Chondrocyte (in vitro differentiated cells): ENCODE data around the gene LSM14A. TPM values are rescaled to one million over a fixed set of nuclear protein-coding genes. Genes with fewer than 3 reads are reported as not detected.

Experiments used
- DNase-seq: peaks from one replicate; pipeline ENCODE4 v3.0.0; 2021; ENCODE audit warnings: mixed read lengths, low spot score
- H3K27ac Mint-ChIP-seq: one replicate; pipeline ENCODE4 v1.8.0; 2021; ENCODE audit warnings: mild to moderate bottlenecking, moderate library complexity, mixed read lengths; ENCODE audit not compliant: unreplicated experiment
- H3K27me3 Mint-ChIP-seq: 2 replicates; pipeline ENCODE4 v1.8.0; 2021; ENCODE audit warnings: low read depth, mixed read lengths
- H3K36me3 Mint-ChIP-seq: 2 replicates; pipeline ENCODE4 v1.8.0; 2021; ENCODE audit warnings: low read depth, mixed read lengths
- H3K4me1 Mint-ChIP-seq: 2 replicates; pipeline ENCODE4 v1.8.0; 2021; ENCODE audit warnings: low read depth, mild to moderate bottlenecking, mixed read lengths
- H3K4me3 Mint-ChIP-seq: one replicate; pipeline ENCODE4 v1.8.0; 2021; ENCODE audit warnings: mild to moderate bottlenecking, moderate library complexity, mixed read lengths; ENCODE audit not compliant: unreplicated experiment
- H3K9me3 Mint-ChIP-seq: 2 replicates; pipeline ENCODE4 v1.8.0; 2021; ENCODE audit warnings: low read depth, mixed read lengths
- total RNA-seq: library from RNA; stranded (reverse); gene quantifications from 3 replicates; pipeline ENCODE4 v1.2.1, GENCODE V29; 2021
- TF ChIP-seq, protein P1 (sequence below): fragments of 200-600 bp; sonication (generic); IDR thresholded peaks from 2 replicates; pipeline ENCODE4 v1.5.0; 2021; ENCODE audit warnings: antibody characterized with exemption, mild to moderate bottlenecking, moderate library complexity

LSM14A gene
- total RNA-seq, 1 donor from 2014 or later, result 89.4 TPM

DNA sequence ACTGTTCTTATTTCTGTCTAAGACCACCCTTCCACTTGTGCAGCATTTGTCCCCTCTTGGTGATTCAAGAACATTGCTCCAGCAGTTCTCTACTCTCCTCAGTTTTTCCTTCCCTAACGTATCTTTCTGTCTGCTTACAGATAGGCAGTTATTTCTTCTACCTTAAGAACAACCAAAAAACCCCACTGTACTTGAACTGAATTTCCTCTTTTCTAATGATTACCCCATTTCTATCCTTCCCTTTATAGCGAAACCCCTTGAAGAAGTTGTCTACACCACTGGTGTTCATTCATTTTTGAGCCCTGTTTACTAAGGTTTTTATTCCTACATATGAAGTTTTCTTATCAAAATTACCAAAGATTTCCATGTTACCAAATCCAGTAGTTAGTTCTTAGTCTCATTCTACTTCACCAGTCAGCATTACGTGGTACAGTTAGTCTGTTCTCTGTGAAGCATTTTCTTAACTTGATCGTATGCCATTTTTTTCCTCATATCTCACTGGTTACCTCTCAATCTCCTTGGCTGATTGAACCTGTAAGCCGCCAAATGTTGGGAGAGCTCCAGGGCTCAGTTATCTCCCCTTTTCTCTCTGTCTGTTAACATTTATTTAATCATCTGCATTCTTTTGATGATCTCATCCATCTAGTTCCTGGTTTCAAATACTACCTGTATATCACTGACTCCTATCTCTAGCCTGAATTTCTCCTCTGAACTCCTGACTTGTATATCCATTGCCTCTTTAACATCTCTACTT lies 9.0 kb downstream of the LSM14A start:
- Mint-ChIP-seq H3K27me3 (no peaks in the 10 kb centered on the region), H3K4me1 (peaks cover 80% of the 10 kb centered on the region), H3K27ac (peak overlapping the region; percentile 50), H3K4me3 (no peak overlapping the region), H3K36me3 (peaks cover 3% of the 10 kb centered on the region), H3K9me3 (no peaks in the 10 kb centered on the region)
- TF ChIP-seq, protein P1, sequence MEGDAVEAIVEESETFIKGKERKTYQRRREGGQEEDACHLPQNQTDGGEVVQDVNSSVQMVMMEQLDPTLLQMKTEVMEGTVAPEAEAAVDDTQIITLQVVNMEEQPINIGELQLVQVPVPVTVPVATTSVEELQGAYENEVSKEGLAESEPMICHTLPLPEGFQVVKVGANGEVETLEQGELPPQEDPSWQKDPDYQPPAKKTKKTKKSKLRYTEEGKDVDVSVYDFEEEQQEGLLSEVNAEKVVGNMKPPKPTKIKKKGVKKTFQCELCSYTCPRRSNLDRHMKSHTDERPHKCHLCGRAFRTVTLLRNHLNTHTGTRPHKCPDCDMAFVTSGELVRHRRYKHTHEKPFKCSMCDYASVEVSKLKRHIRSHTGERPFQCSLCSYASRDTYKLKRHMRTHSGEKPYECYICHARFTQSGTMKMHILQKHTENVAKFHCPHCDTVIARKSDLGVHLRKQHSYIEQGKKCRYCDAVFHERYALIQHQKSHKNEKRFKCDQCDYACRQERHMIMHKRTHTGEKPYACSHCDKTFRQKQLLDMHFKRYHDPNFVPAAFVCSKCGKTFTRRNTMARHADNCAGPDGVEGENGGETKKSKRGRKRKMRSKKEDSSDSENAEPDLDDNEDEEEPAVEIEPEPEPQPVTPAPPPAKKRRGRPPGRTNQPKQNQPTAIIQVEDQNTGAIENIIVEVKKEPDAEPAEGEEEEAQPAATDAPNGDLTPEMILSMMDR, result no peak
- no peak for DNase-seq

DNA sequence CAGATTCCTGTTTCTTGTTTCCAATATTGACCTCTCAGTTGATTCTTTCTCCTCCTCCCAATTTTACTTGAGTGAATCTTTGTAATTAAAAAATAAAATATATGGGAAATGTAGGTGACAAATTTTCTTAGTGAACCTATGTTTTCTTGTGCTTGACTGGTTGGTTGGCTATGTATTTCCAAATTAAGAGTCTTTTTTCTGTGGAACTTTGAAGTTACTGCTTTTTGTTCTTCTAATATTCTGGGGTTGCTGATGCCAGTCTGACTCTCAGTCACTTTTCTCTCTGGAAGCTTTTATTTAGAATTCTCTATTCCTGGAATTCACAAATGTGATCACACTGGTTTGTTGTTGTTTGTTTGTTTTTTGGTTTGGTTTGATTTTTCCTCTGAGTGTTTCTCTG lies 9.8 kb downstream of the LSM14A start:
- H3K9me3 Mint-ChIP-seq, result no peaks in the 10 kb centered on the region
- peaks cover 3% of the 10 kb centered on the region for H3K36me3 Mint-ChIP-seq
- H3K4me1 Mint-ChIP-seq, result peaks cover 77% of the 10 kb centered on the region
- TF ChIP-seq, protein P1, result no peak
- no peak overlapping the region for H3K27ac Mint-ChIP-seq
- H3K27me3 Mint-ChIP-seq, result no peaks in the 10 kb centered on the region
- DNase-seq, result no peak
- no peak overlapping the region for H3K4me3 Mint-ChIP-seq

- peak overlapping the region; percentile 59 for H3K27ac Mint-ChIP-seq
- no peaks in the 10 kb centered on the region for H3K27me3 Mint-ChIP-seq
- TF ChIP-seq, protein P1, result no peak
- peaks cover 3% of the 10 kb centered on the region for H3K36me3 Mint-ChIP-seq
- no peak for DNase-seq
- H3K9me3 Mint-ChIP-seq, result no peaks in the 10 kb centered on the region
- H3K4me3 Mint-ChIP-seq, result no peak overlapping the region
- peaks cover 72% of the 10 kb centered on the region for H3K4me1 Mint-ChIP-seq
Measured at GRCh38 chr19:34184880-34185491, 12.7 kb downstream of the LSM14A start.

DNA sequence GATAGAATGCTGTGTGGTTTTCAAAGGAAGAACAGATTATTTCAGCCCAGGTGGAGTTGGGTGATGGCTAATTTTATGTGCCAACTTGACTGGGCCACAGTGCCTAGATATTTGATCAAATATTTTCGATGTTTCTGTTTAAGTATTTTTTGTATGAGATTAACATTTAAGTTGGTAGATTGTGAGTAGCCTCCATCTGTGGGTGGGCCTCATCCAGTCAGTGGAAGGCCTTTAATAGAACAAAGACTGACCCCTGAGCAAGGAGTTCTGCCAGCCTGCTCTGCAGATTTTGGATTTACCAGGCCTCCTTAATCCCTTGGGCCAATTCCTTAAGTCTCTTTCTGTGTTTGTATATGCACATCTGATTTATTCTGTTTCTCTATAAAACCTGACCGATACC lies 13.9 kb downstream of the LSM14A start:
- H3K27ac Mint-ChIP-seq, result peak overlapping the region; percentile 59
- DNase-seq, result no peak
- no peak overlapping the region for H3K4me3 Mint-ChIP-seq
- TF ChIP-seq, protein P1, result no peak
- H3K9me3 Mint-ChIP-seq, result no peaks in the 10 kb centered on the region
- H3K4me1 Mint-ChIP-seq, result peaks cover 71% of the 10 kb centered on the region
- no peaks in the 10 kb centered on the region for H3K36me3 Mint-ChIP-seq
- no peaks in the 10 kb centered on the region for H3K27me3 Mint-ChIP-seq

DNA sequence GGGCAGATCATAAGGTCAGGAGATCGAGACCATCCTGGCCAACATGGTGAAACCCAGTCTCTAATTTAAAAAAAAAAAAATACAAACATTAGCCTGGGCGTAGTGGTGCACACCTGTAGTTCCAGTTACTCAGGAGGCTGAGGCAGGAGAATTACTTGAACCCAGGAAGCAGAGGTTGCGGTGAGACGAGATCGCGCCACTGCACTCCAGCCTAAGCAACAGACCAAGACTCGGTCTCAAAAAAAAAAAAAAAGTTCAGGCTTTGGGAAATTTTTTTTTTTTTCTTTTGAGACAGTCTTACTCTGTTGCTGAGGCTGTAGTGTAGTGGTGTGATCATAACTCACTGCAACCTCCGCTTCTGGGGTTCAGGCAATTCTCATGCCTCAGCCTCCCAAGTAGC lies 14.7 kb downstream of the LSM14A start:
- H3K27ac Mint-ChIP-seq, result no peak overlapping the region
- no peak overlapping the region for H3K4me3 Mint-ChIP-seq
- H3K4me1 Mint-ChIP-seq, result peaks cover 71% of the 10 kb centered on the region
- DNase-seq, result no peak
- no peaks in the 10 kb centered on the region for H3K36me3 Mint-ChIP-seq
- no peaks in the 10 kb centered on the region for H3K27me3 Mint-ChIP-seq
- no peaks in the 10 kb centered on the region for H3K9me3 Mint-ChIP-seq
- TF ChIP-seq, protein P1, result no peak
